ENCODE data around the gene EXOSC2.

The EXOSC2 gene

DNA sequence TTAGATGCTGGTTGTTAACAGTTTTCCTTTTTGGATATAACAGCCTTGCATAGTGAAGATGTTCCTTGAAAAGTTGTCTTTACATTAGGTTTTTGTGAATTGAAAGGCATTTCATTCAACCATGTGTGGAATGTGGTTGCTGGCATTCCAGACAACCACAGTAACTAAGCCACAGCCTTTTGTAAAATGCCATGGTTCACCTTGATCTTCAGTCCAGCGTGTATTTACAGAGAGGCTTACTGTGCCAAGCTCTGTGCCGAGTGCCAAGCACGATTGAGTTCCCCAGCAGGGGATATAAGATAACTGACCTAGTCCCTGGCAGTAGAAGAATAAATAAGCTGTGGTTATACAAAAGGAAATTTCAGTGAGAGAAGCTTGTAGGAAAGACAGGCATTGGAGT is 4.9 kb downstream of the EXOSC2 start:
- no peak for DNase-seq

GRCh38 chr9:130699047-130699446 is 5.5 kb downstream of the EXOSC2 start:
- no peak for DNase-seq

DNA sequence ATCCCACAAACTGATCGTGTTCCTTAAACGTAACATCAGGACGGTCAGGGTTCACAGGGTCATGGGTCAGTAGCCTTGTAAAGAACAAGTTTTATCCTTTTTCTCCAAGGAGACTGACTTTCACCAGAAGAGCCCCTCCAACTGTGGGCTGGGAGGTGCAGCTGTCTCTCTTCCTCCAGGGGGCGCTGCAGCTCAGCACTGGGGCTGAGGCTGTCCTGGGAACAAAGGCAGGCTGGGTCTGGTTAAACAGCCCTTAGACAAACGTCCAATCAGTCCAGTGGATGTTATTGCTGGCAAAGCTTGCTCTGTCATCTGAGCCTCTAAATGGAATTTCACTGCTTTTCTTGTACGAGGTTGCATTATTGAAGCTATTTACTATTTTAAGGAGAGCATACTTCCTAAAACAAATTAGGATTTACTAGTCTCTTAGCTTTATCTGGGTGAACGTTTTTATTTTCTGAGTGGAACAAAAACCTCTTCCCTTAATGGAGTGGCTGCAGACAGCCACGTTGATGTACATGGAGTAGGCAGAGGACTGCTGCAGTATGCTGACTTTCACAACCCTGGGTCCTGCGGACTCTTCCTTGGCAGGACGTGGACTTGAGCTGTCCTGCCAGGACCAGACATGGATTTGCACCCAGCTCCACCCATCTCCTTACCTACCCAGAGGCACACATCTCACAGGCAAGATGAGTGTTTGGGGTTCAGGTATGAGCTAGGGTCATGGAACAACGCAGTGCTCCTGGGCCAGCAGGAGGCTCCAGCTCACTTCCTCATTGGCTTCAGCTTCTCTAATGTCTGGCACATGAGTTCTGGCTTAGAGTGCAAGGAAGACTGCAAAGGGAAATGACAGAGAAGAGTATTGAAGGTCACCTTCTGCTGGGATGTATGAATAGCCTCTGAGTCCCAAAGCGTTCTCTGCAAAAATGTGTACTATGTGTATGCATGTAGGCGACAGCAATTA is 7.8 kb downstream of the EXOSC2 start:
- peak; percentile 80 for DNase-seq

DNA sequence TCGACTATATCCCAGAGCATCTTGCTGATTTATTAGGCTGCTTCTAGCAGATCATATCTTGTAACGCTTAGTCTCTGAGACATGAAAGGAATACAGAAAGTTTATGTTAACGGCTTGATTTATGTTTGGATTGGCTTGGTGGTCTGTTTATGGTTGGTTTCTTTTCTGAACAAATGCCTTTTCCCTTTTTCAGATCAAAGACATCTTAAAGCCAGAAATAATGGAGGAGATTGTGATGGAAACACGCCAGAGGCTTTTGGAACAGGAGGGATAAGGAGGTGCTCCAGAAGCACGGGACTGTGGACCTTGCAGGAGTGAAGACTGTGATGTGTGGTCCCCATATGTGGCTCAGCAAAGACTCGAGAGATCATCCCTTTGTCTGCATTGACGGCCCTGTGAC is 9.9 kb downstream of the EXOSC2 start:
- no peak for DNase-seq

DNA sequence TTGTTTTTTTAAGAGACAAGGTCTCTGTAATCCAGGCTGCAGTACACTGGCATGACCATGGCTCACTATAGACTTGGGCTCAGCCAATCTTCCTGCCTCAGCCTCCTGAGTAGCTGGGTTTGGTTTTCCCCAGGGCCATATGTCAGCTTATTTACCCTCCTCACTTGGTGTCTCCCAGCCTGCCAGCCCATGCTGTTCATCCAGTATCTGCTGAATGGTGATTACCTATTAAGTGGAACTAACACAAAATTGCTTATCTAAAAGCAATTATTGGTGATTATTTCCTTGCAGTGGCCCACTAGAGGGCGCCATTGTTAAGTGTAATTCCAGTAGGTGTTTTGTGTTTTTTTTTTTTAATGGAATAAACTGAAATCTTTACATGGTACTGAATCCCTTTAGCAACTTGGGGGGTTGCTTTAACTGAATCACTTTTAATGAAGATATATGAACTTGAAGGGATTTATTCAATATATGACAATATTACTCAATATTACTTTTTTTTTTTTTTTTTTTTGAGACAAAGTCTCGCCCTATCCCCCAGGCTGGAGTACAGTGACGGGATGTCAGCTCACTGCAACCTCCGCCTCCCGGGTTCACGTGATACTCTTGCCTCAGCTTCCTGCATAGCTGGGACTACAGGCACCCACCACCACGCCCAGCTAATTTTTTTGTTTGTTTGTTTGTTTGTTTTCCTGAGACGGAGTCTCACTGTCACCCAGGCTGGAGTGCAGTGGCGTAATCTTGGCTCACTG is 13.8 kb downstream of the EXOSC2 start:
- peak; percentile 26 for DNase-seq

- DNase-seq = no peak
These were observed 17.3 kb downstream of the EXOSC2 start for GRCh38 chr9:130710822-130711352.

- no peak for DNase-seq
These were observed 17.9 kb downstream of the EXOSC2 start for GRCh38 chr9:130711469-130711868.

DNA sequence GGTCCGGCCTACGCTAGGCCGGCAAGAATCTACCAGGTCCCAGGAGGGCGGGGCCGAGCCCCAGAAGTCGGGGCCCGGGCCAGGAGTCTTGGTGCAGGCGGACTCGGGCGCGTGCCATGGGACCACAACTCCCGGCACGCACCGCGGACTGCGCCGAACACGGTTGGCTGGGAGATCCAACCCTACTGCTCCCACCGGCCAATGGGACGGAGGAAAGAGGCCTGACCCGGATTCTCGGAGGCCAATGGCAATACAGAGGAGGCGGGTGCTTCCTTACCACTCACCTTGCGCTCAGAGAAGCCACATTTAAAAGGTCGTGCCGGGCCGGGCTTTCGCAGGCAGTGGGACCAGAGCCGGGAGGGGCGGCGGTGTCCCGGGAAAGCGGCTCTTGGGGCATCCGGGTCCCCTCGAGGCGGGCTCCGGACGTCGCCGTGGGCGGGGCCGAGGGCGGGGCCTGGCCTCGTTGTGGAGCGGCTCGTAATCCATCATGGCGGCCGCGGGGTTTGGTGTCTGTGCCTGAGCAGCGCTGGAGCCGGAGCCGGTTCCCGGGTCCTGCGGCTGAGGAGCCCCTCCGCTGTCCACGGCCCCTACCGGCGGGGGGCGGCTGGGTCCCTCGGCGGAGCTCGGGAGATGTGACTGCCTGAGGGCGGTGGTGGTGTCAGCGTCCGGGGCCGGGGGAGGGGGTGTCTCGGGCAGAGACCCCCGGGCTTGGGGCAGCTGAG is 19.1 kb downstream of the EXOSC2 start:
- peak; percentile 98 for DNase-seq

GRCh38 chr9:130713286-130713960 is 19.8 kb downstream of the EXOSC2 start:
- DNase-seq = peak; percentile 59

GRCh38 chr9:130714586-130715110 is 21.1 kb downstream of the EXOSC2 start:
- DNase-seq = no peak

- DNase-seq = no peak
These were observed 21.7 kb downstream of the EXOSC2 start for GRCh38 chr9:130715270-130715669.

- DNase-seq = no peak
These were observed 25.0 kb downstream of the EXOSC2 start for GRCh38 chr9:130718562-130718961.

GRCh38 chr9:130720762-130721161 is 27.2 kb downstream of the EXOSC2 start:
- no peak for DNase-seq

GRCh38 chr9:130728721-130729120 is 35.1 kb downstream of the EXOSC2 start:
- DNase-seq = no peak

DNA sequence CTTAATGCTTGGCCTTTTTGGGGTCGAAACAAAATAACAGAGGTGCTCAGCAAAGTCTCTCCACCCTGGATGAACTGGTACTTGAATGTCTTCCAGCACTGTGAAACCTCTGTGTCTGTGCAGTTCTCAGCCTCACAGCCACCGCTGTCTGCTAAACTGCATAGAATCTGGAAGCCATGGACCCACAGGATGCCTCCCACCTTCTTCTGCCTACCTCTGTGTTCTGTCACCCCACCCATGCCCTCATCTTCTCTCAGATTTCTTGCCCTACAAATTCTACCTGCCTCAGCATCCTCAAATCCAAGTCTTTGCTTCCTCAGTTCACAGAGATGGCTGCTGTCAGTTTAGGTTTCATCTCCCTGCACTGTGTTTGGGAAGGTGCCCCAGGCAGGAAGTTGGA is 35.6 kb downstream of the EXOSC2 start:
- no peak for DNase-seq

- DNase-seq = no peak
These were observed 37.8 kb downstream of the EXOSC2 start for GRCh38 chr9:130731355-130731754.

- DNase-seq = no peak
These were observed 38.6 kb downstream of the EXOSC2 start for GRCh38 chr9:130732136-130732535.

DNA sequence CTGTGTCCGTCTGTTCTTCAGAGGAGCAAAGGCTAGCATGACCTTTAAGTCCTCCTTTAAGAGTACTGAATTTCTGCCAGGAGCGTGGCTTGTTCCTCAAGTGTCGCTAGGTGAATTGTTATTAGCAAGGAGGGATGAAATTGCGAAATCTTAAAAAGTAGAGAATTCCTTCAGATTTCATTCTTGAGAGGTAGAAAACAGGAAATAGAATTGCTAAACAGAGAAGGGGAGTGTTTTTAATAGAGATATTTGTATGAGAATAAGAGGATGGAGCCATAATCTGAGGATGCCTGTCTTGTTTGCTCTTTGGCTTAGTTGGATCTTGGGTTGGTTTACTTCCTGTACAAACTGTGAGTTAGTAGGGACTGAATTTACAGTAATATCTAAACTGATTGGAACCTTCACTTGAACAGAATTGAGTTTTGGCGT is 39.2 kb downstream of the EXOSC2 start:
- no peak for DNase-seq

DNA sequence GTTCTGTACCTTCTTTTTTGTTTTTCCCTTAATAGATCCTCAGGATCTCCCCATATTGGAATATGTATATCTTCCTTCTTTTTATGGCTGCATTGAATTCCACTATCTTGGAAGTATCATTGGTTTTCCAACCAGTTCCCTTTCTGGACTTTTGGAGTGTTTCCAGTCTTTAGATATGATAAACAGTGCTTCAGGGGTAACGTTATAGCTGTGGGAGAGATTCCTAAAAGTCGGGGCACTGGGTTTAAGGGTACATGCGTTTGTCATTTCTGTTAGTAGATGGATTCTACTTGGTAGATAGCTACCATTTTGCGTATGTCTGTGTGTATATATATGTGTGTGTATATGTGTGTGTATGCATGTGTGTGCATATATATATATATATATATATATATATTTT is 42.0 kb downstream of the EXOSC2 start:
- DNase-seq = no peak

DNA sequence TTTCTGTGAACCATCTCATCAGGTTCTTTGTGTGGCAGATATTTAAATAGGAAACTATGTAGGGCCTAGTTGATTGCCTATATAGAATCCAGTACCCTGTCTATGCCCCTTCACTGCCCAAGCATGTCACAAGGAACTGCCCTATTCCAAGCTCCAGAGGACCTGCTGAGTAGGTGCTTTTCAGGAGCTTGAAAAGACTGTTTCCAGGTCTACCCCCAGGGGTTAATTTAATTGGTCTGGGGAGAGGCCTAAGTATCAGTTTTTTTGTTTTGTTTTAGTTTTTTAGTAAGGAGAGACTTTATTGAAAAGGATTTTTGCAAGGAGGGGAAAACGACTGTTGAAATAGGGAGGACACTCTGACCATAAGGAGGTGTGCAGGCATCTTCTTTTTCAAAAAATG is 43.3 kb downstream of the EXOSC2 start:
- DNase-seq = no peak

- no peak for DNase-seq
These were observed 44.7 kb downstream of the EXOSC2 start for GRCh38 chr9:130738281-130738680.

DNA sequence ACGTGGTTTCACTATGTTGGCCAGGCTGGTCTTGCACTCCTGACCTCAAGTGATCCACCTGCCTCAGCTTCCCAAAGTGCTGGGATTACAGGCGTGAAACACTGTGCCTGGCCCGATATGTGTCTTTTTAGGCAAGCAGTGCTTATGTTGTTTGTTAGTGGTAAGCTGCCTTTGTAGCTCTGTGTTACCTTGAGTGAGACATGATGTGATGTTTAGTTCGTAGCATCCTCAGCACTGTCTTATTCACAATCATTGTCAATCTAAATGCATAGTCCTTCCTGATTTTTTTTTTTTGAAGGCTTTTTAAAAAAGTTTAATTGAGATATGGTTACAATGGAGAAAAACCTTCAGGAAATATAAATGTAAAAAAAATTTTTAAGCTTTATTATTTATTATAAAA is 45.5 kb downstream of the EXOSC2 start:
- DNase-seq = no peak

Measured in midbrain (tissue), 1 donor.